MM.1S (cell line): ENCODE results near the gene FGGY.

Experiments used
- EZH2 ChIP-seq: fragments of 300-600 bp; sonication (generic); optimal IDR thresholded peaks from 2 replicates; pipeline ENCODE3; 2017; ENCODE audit warnings: low read depth, mild to moderate bottlenecking, antibody characterized with exemption, low read length, mixed read lengths
- TF ChIP-seq, protein P1 (sequence below): fragments of 300-600 bp; sonication (generic); IDR thresholded peaks from 2 replicates; pipeline ENCODE4 v1.5.1; 2016; ENCODE audit warnings: antibody characterized with exemption, low read length, mixed read lengths

DNA sequence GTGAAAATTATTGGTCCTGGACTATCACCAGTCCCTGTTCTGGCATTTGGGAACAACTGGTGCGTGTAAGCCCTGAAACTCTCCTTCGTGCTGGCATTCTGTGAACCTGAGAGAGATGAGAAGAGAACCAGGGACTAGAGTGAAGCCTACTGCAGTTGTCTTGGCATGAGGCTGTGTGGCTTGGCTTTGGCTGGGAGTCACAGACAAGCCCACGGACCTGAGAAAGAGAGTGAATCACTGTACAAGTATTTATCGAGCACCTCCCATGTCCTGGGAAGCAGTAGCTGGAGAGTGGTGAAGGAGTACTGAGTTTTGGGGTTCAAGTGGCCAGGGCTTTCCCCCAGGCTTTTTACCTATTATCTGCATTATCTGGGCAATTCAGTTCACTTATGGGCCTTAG, 63.3 kb downstream of the FGGY start:
- TF ChIP-seq, protein P1, sequence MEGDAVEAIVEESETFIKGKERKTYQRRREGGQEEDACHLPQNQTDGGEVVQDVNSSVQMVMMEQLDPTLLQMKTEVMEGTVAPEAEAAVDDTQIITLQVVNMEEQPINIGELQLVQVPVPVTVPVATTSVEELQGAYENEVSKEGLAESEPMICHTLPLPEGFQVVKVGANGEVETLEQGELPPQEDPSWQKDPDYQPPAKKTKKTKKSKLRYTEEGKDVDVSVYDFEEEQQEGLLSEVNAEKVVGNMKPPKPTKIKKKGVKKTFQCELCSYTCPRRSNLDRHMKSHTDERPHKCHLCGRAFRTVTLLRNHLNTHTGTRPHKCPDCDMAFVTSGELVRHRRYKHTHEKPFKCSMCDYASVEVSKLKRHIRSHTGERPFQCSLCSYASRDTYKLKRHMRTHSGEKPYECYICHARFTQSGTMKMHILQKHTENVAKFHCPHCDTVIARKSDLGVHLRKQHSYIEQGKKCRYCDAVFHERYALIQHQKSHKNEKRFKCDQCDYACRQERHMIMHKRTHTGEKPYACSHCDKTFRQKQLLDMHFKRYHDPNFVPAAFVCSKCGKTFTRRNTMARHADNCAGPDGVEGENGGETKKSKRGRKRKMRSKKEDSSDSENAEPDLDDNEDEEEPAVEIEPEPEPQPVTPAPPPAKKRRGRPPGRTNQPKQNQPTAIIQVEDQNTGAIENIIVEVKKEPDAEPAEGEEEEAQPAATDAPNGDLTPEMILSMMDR, result no peak
- no peak for TF ChIP-seq EZH2
